GM23338 (cell line): ENCODE data around the gene AMPD3.

Experiments
- CREB1 ChIP-seq: fragments of 250-450 bp; sonication (Bioruptor Pico); IDR thresholded peaks from 2 replicates; pipeline ENCODE4 v1.5.0; 2020; ENCODE audit warnings: low read depth, mild to moderate bottlenecking, moderate library complexity
- CTCF ChIP-seq, 2 experiments: fragments of 200-600 bp in 1 of 2; sonication (generic) in 1 of 2; conservative IDR thresholded peaks; 2 replicates each; pipeline versions ENCODE4 v1.5.1 to v1.6.1; 2016 to 2017; ENCODE audit warnings: antibody characterized with exemption in 2 of 2, low read depth in 2 of 2, mild to moderate bottlenecking in 2 of 2, moderate library complexity in 1 of 2
- ETS1 ChIP-seq: IDR thresholded peaks from 2 replicates; pipeline ENCODE4 v1.6.1; 2016; ENCODE audit warnings: antibody characterized with exemption
- EZH2 ChIP-seq: fragments of 200-600 bp; sonication (generic); IDR thresholded peaks from one replicate; pipeline ENCODE4 v1.8.0; 2017; ENCODE audit warnings: antibody characterized with exemption, mild to moderate bottlenecking, low read depth; ENCODE audit not compliant: unreplicated experiment
- EZH2phosphoT487 ChIP-seq: fragments of 200-600 bp; sonication (generic); IDR thresholded peaks from one replicate; pipeline ENCODE4 v1.8.1; 2018; ENCODE audit warnings: antibody characterized with exemption; ENCODE audit not compliant: unreplicated experiment
- JUNB ChIP-seq: IDR thresholded peaks from one replicate; pipeline ENCODE4 v1.6.1; 2016; ENCODE audit warnings: antibody characterized with exemption; ENCODE audit not compliant: unreplicated experiment
- NANOG ChIP-seq: IDR thresholded peaks from 2 replicates; pipeline ENCODE4 v1.6.1; 2016; ENCODE audit warnings: antibody characterized with exemption, borderline replicate concordance
- POLR2AphosphoS5 ChIP-seq: IDR thresholded peaks from 2 replicates; pipeline ENCODE4 v1.6.1; 2016; ENCODE audit warnings: antibody characterized with exemption, low read depth
- REST ChIP-seq: IDR thresholded peaks from one replicate; pipeline ENCODE4 v1.6.1; 2018; ENCODE audit warnings: antibody characterized with exemption; ENCODE audit not compliant: unreplicated experiment
- ZNF114 ChIP-seq: fragments of 250-450 bp; sonication (Bioruptor Pico); IDR thresholded peaks from 2 replicates; pipeline ENCODE4 v1.5.0; 2020; ENCODE audit warnings: mild to moderate bottlenecking, moderate library complexity

GRCh38 chr11:10450462-10451425 lies 4.3 kb upstream of the AMPD3 start:
- no peak for TF ChIP-seq REST
- TF ChIP-seq POLR2AphosphoS5 = peak; percentile 33; the same call in 1 of the 2 replicates
- peak; percentile 52 to 73 for TF ChIP-seq CTCF (conservative IDR thresholded peaks at IDR 0.05; ENCODE audit: low read depth in 2 of 2)
- no peak for TF ChIP-seq CREB1 (CRISPR knock-in tag)
- no peak for TF ChIP-seq EZH2
- no peak for TF ChIP-seq ETS1
- no peak for TF ChIP-seq EZH2phosphoT487
- TF ChIP-seq NANOG = no peak
- TF ChIP-seq JUNB = no peak
- no peak for TF ChIP-seq ZNF114 (CRISPR knock-in tag)
